Osteocyte (in vitro differentiated cells): ENCODE data around the gene JCHAIN. TPM values are rescaled to one million over a fixed set of nuclear protein-coding genes. Genes with fewer than 3 reads are reported as not detected.
"Not testable (repeated sequence)": the region's sequence is repeated elsewhere in the genome, so short reads cannot be mapped to it uniquely, and the experiment has no call there.

Experiments used
- DNase-seq: peaks from one replicate; pipeline ENCODE4 v3.0.0; 2021; ENCODE audit warnings: mixed read lengths; ENCODE audit not compliant: unreplicated experiment; ENCODE audit errors: extremely low spot score
- H3K27ac Mint-ChIP-seq: one replicate; pipeline ENCODE4 v1.8.0; 2021; ENCODE audit warnings: mild to moderate bottlenecking, mixed read lengths; ENCODE audit not compliant: unreplicated experiment
- H3K27me3 Mint-ChIP-seq: one replicate; pipeline ENCODE4 v1.8.0; 2021; ENCODE audit warnings: mixed read lengths; ENCODE audit not compliant: unreplicated experiment
- H3K36me3 Mint-ChIP-seq: one replicate; pipeline ENCODE4 v1.8.0; 2021; ENCODE audit warnings: mixed read lengths; ENCODE audit not compliant: unreplicated experiment
- H3K4me1 Mint-ChIP-seq: one replicate; pipeline ENCODE4 v1.8.0; 2021; ENCODE audit warnings: mixed read lengths; ENCODE audit not compliant: unreplicated experiment
- H3K4me3 Mint-ChIP-seq: one replicate; pipeline ENCODE4 v1.8.0; 2021; ENCODE audit warnings: mild to moderate bottlenecking, moderate library complexity, mixed read lengths; ENCODE audit not compliant: unreplicated experiment
- H3K9me3 Mint-ChIP-seq: one replicate; pipeline ENCODE4 v1.8.0; 2021; ENCODE audit warnings: mixed read lengths; ENCODE audit not compliant: unreplicated experiment
- total RNA-seq: library from RNA; stranded (reverse); gene quantifications from 2 replicates; pipeline ENCODE4 v1.2.1, GENCODE V29; 2021
- TF ChIP-seq, protein P1 (sequence below): fragments of 200-600 bp; sonication (generic); IDR thresholded peaks from 2 replicates; pipeline ENCODE4 v1.5.0; 2021; ENCODE audit warnings: antibody characterized with exemption, mild to moderate bottlenecking, moderate library complexity

JCHAIN gene
- total RNA-seq, 1 donor from 2014 or later, result not detected

DNA sequence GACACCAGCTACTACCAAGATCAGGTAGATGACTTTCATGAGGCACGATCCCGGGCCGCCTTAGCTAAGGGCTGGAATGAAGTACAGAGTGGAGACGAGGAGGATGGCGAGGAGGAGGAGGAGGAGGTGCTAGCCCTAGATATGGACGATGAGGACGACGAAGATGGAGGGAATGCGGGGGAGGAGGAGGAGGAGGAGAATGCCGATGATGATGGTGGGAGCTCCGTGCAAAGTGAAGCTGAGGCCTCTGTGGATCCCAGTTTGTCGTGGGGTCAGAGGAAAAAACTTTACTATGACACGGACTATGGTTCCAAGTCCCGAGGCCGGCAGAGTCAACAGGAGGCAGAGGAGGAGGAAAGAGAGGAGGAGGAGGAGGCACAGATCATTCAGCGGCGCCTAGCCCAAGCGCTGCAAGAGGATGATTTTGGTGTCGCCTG, 22.5 kb upstream of the JCHAIN start:
- DNase-seq, result no peak
- H3K9me3 Mint-ChIP-seq, result no peaks in the 10 kb centered on the region
- H3K4me1 Mint-ChIP-seq, result peaks cover 30% of the 10 kb centered on the region
- H3K4me3 Mint-ChIP-seq, result peak overlapping the region; percentile 98
- TF ChIP-seq, protein P1, sequence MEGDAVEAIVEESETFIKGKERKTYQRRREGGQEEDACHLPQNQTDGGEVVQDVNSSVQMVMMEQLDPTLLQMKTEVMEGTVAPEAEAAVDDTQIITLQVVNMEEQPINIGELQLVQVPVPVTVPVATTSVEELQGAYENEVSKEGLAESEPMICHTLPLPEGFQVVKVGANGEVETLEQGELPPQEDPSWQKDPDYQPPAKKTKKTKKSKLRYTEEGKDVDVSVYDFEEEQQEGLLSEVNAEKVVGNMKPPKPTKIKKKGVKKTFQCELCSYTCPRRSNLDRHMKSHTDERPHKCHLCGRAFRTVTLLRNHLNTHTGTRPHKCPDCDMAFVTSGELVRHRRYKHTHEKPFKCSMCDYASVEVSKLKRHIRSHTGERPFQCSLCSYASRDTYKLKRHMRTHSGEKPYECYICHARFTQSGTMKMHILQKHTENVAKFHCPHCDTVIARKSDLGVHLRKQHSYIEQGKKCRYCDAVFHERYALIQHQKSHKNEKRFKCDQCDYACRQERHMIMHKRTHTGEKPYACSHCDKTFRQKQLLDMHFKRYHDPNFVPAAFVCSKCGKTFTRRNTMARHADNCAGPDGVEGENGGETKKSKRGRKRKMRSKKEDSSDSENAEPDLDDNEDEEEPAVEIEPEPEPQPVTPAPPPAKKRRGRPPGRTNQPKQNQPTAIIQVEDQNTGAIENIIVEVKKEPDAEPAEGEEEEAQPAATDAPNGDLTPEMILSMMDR, result no peak
- H3K27me3 Mint-ChIP-seq, result peaks cover 10% of the 10 kb centered on the region
- H3K27ac Mint-ChIP-seq, result peak overlapping the region; percentile 98
- H3K36me3 Mint-ChIP-seq, result peaks cover 7% of the 10 kb centered on the region

DNA sequence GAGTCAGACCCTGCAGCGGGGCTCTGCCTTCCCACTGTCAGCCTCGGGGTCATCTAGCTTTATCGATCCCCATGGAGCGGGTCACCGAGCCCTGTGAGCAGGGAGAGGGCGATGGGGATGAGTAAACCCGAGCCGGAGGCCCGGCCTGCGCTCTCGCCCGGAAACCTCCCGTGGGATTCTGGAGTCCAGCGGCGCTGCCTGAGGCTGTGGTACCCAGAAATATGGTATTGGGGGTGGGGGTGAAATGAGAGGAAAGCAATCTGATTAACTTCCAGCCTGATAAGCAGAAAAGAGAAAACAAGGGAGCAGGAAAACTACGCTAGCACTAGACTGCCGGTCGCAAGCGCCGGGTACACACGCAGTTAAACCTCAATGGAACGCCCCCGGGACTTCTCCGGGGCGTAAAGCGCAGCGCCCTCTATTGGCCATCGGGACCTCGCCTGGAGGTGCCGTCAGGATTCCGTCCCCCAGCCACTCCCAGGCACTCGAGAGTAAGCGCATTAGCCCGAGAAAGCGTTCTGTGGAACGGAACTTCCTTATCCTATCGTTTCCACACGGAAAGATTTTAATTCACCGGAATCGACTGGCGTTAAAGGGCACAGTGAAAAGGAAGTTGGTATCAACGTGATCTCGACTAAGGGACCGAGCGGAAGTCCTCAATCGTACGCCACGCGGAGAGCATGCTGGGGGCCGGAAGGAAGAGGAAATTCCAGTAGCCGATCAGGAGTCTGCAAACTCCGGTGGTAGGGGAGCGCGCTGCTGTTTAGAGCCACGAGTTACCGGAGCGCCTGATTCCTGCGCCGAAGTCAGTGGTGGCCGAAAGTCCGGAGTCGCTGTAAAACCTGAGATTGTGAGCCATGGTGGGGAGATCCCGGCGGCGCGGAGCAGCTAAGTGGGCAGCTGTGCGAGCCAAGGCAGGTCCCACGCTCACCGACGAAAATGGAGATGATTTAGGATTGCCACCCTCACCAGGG, 21.8 kb upstream of the JCHAIN start, which contains the start of gene UTP3:
UTP3 (plus strand) TSS at position 712 of the 974 bp plus-strand sequence; CDS start at position 858, 146 bp downstream.
- peak; percentile 99 for DNase-seq
- Mint-ChIP-seq H3K4me3 (peak within 1 kb of the TSS; percentile 98), H3K27ac (peak within 1 kb of the TSS; percentile 98), H3K27me3 (peaks cover 13% of the 10 kb centered on the region), H3K4me1 (peaks cover 30% of the 10 kb centered on the region), H3K9me3 (no peaks in the 10 kb centered on the region), H3K36me3 (peaks cover 7% of the 10 kb centered on the region)
- TF ChIP-seq, protein P1, result peak; percentile 99

DNA sequence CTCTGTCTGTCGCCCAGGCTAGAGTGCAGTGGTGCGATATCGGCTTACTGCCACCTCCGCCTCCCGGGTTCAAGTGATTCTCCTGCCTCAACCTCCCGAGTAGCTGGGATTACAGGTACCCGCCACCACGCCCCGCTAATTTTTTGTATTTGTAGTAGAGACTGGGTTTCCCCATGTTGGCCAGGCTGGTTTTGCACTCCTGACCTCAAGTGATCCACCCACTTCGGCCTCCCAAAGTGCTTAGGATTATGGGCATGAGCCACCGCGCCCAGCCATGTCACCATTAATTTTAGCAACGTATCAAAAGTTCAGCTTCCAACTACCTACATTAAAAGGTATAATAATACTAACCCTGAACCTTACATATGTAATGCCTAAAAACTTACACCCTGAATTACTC, 21.1 kb upstream of the JCHAIN start:
- no peaks in the 10 kb centered on the region for H3K9me3 Mint-ChIP-seq
- peaks cover 30% of the 10 kb centered on the region for H3K4me1 Mint-ChIP-seq
- H3K27ac Mint-ChIP-seq, result peak overlapping the region; percentile 98
- TF ChIP-seq, protein P1, result no peak
- peaks cover 16% of the 10 kb centered on the region for H3K27me3 Mint-ChIP-seq
- no peak for DNase-seq
- peak overlapping the region; percentile 98 for H3K4me3 Mint-ChIP-seq
- H3K36me3 Mint-ChIP-seq, result peaks cover 7% of the 10 kb centered on the region

DNA sequence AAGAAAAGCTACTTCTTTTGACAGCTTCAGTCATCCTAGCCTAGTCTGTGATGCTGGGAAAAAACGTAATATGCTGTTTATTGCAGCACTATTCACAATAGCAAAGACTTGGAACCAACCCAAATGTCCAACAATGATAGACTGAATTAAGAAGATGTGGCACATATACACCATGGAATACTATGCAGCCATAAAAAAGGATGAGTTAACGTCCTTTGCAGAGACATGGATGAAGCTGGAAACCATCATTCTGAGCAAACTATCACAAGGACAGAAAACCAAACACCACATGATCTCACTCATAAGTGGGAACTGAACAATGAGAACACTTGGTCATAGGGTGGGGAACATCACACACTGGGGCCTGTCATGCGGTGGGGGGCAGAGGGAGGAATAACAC, 15.8 kb upstream of the JCHAIN start:
- H3K4me3 Mint-ChIP-seq, H3K27ac Mint-ChIP-seq, DNase-seq, H3K9me3 Mint-ChIP-seq, H3K36me3 Mint-ChIP-seq, H3K4me1 Mint-ChIP-seq: not testable (repeated sequence)
- peaks cover 44% of the 10 kb centered on the region for H3K27me3 Mint-ChIP-seq

DNA sequence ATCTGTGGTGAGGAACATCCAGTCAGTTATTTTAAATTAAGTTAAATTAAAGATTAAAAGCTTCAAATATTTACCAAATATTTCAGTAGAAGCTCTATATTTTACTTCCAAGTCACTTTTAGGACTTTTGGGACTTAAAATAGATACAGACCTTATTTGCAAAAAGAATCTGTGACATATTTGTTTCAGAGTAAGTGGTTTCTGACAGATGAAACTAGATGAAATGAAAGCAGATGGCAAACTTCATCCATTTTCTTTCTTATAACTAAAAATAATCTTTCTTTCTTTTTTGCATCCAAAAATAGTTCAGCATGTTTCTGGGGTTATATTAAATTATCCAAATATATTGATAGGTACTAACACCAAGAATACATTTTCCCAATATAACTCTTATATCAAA, 15.4 kb upstream of the JCHAIN start:
- Mint-ChIP-seq H3K9me3 (no peaks in the 10 kb centered on the region), H3K36me3 (no peaks in the 10 kb centered on the region), H3K4me1 (no peaks in the 10 kb centered on the region), H3K4me3 (no peak overlapping the region), H3K27ac (no peak overlapping the region), H3K27me3 (peaks cover 44% of the 10 kb centered on the region)
- TF ChIP-seq, protein P1, result no peak
- DNase-seq, result no peak
